AG09319 (cell line): ENCODE results near the gene KRT28.

ENCODE experiments used
- DNase-seq: peaks from one replicate; pipeline ENCODE4 v3.0.0-alpha.2; 2010; ENCODE audit warnings: low read depth; ENCODE audit errors: extremely low read depth
- TF ChIP-seq, protein P1 (sequence below): IDR thresholded peaks from 2 replicates; pipeline ENCODE4 v1.5.1; 2011; ENCODE audit warnings: low read depth, mild to moderate bottlenecking, inconsistent platforms, low read length, moderate library complexity

KRT28 gene

DNA sequence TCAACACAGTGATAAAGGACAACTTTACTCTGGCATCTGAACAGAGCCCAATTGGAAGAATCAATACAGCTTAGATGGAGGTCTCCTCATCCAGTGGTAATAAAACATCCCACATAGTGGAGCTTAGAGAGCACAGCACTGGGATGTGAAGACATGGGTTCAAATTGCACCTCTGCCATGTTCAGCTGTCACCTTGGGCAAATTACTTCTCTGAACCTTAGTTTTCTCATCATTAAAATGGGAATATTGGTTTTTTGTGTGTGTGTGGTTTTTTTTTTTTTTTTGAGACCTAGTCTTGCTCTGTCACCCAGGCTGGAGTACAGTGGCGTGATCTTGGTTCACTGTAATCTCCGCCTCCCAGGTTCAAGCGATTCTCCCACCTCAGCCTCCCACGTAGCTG is 36.3 kb upstream of the KRT28 start:
- TF ChIP-seq, protein P1, sequence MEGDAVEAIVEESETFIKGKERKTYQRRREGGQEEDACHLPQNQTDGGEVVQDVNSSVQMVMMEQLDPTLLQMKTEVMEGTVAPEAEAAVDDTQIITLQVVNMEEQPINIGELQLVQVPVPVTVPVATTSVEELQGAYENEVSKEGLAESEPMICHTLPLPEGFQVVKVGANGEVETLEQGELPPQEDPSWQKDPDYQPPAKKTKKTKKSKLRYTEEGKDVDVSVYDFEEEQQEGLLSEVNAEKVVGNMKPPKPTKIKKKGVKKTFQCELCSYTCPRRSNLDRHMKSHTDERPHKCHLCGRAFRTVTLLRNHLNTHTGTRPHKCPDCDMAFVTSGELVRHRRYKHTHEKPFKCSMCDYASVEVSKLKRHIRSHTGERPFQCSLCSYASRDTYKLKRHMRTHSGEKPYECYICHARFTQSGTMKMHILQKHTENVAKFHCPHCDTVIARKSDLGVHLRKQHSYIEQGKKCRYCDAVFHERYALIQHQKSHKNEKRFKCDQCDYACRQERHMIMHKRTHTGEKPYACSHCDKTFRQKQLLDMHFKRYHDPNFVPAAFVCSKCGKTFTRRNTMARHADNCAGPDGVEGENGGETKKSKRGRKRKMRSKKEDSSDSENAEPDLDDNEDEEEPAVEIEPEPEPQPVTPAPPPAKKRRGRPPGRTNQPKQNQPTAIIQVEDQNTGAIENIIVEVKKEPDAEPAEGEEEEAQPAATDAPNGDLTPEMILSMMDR: no peak
- no peak for DNase-seq

- TF ChIP-seq, protein P1: no peak
- no peak for DNase-seq
Observed at GRCh38 chr17:40833882-40834281, 34.1 kb upstream of the KRT28 start.

DNA sequence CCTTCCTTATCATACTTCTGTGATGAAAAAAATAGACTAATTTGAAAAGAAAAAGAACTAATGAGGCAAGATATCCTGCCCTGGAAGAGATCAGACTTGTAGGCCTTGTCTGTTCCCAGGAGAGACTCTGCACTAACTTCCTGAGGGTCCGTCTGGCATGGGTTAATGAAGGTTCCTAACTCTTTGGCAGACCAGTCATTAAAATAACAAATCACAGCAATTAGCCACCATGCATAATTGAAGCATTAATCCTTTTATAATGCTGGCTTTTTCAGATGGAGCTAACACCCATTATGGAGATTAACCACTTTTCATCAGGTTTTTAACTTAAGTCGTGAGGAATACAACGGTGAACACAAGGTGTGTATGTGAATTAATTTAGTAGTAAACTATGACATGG is 33.1 kb upstream of the KRT28 start:
- no peak for DNase-seq
- TF ChIP-seq, protein P1: no peak

- TF ChIP-seq, protein P1: no peak
- DNase-seq: no peak
Observed at GRCh38 chr17:40830085-40830776, 30.5 kb upstream of the KRT28 start.

- DNase-seq: no peak
- TF ChIP-seq, protein P1: no peak
Observed at GRCh38 chr17:40828454-40829044, 28.8 kb upstream of the KRT28 start.

GRCh38 chr17:40827746-40828453 is 28.1 kb upstream of the KRT28 start:
- TF ChIP-seq, protein P1: no peak
- no peak for DNase-seq

GRCh38 chr17:40825599-40825998 is 25.8 kb upstream of the KRT28 start:
- TF ChIP-seq, protein P1: no peak
- no peak for DNase-seq
